Testis (tissue), 3 donors: ENCODE data around the gene TUBGCP5. TPM values are rescaled to one million over a fixed set of nuclear protein-coding genes. Genes with fewer than 3 reads are reported as not detected.

Source experiments
- DNase-seq: peaks from one replicate; pipeline ENCODE4 v3.0.0-alpha.2; 2019
- H3K27ac ChIP-seq, 2 donors: fragments of 200-600 bp; sonication (generic); one replicate each; pipeline ENCODE4 v1.5.1; 2019
- H3K27me3 ChIP-seq: fragments of 200-600 bp; sonication (generic); one replicate; pipeline ENCODE4 v1.5.1; 2019
- H3K36me3 ChIP-seq: fragments of 200-600 bp; sonication (generic); one replicate; pipeline ENCODE4 v1.5.1; 2017; ENCODE audit warnings: low read depth; ENCODE audit errors: missing control alignments
- H3K4me1 ChIP-seq: fragments of 200-600 bp; sonication (generic); one replicate; pipeline ENCODE4 v1.5.1; 2019
- H3K4me3 ChIP-seq, 2 donors: fragments of 200-600 bp; sonication (generic); one replicate each; pipeline ENCODE4 v1.5.1; 2017 to 2019
- H3K9me3 ChIP-seq: fragments of 200-600 bp; sonication (generic); one replicate; pipeline ENCODE4 v1.5.1; 2017
- CTCF ChIP-seq, 3 experiments: fragments of 450-650 bp in 2 of 3; fragments of 200-600 bp in 1 of 3; sonication (generic) in 1 of 3; IDR thresholded peaks; one replicate each; pipeline ENCODE4 v1.5.1; 2016 to 2019; ENCODE audit warnings: antibody characterized with exemption in 3 of 3, mild to moderate bottlenecking in 2 of 3, moderate library complexity in 1 of 3
- POLR2A ChIP-seq: fragments of 450-650 bp; IDR thresholded peaks from one replicate; pipeline ENCODE4 v1.6.1; 2017; ENCODE audit warnings: antibody characterized with exemption, mild to moderate bottlenecking, moderate library complexity
- WGBS, 2 donors: methylation state at CpG; one replicate each; pipeline ENCODE4 v1.1.5; 2018; 5-methylcytosine and 5-hydroxymethylcytosine counted together
- intact Hi-C: fragments of 100-400 bp; cut with DNase I; formaldehyde crosslinking; loops from one replicate; pipeline ENCODE4 v1.15.1; 2023; ENCODE audit warnings: low total_unique reads
- polyA plus RNA-seq: library from polyadenylated mRNA; stranded (reverse); fragments of 350-450 nt; fragmentation: Illumina TruSeq; extraction: RNeasy Lipid Tissue Mini Kit (QIAGEN cat#74804); gene quantifications from one replicate; pipeline ENCODE4 v1.2.3, GENCODE V29; 2014; ENCODE audit warnings: low read depth, low replicate concordance; ENCODE audit not compliant: insufficient read depth
- total RNA-seq, 2 donors: library from RNA; depleted of rRNA; stranded (reverse); fragments of >200 nt; gene quantifications; one replicate each; pipeline ENCODE4 v1.2.3, GENCODE V29; 2016

TUBGCP5 gene
- total and polyA plus RNA-seq, 3 donors from 2014 or later: 28.6 to 55.1 (median 45.8) TPM

GRCh38 chr15:22974745-22975144 lies 64.6 kb downstream of the TUBGCP5 start:
- peaks cover 3% of the 10 kb centered on the region for H3K4me1 ChIP-seq
- intact Hi-C loops: no loop called here
- no peak overlapping the region for H3K27ac ChIP-seq
- 84 to 86% methylated on average over 4 of the region's 4 CpGs for WGBS, 2 donors
- H3K4me3 ChIP-seq: no peak overlapping the region
- no peaks in the 10 kb centered on the region for H3K9me3 ChIP-seq
- DNase-seq: no peak
- TF ChIP-seq POLR2A (no peak), CTCF (IDR thresholded peaks at IDR 0.05) (no peak)
- no peaks in the 10 kb centered on the region for H3K27me3 ChIP-seq
- H3K36me3 ChIP-seq: no peaks in the 10 kb centered on the region

GRCh38 chr15:22973987-22974386 lies 65.4 kb downstream of the TUBGCP5 start:
- no peak for TF ChIP-seq CTCF (IDR thresholded peaks at IDR 0.05)
- no peak for TF ChIP-seq POLR2A
- Histone ChIP-seq H3K36me3 (no peaks in the 10 kb centered on the region), H3K27ac (no peak overlapping the region), H3K9me3 (no peaks in the 10 kb centered on the region), H3K4me1 (peaks cover 3% of the 10 kb centered on the region), H3K4me3 (no peak overlapping the region), H3K27me3 (no peaks in the 10 kb centered on the region)
- DNase-seq: no peak
- intact Hi-C loops: no loop called here
- WGBS, 2 donors: 85% methylated on average over 4 of the region's 4 CpGs

GRCh38 chr15:22973286-22973685 lies 66.1 kb downstream of the TUBGCP5 start:
- no peak overlapping the region for H3K4me3 ChIP-seq
- 75 to 76% methylated on average over 5 of the region's 5 CpGs for WGBS, 2 donors
- DNase-seq: no peak
- H3K9me3 ChIP-seq: no peaks in the 10 kb centered on the region
- no peaks in the 10 kb centered on the region for H3K36me3 ChIP-seq
- H3K27me3 ChIP-seq: no peaks in the 10 kb centered on the region
- H3K27ac ChIP-seq: no peak overlapping the region
- no peak for TF ChIP-seq CTCF (IDR thresholded peaks at IDR 0.05)
- no peak for TF ChIP-seq POLR2A
- intact Hi-C loops: no loop called here
- H3K4me1 ChIP-seq: no peaks in the 10 kb centered on the region

- H3K27me3 ChIP-seq: no peaks in the 10 kb centered on the region
- intact Hi-C loops: no loop called here
Measured at GRCh38 chr15:22969489-22969888, 69.9 kb downstream of the TUBGCP5 start.

More at GRCh38 chr15:22969489-22969888, 69.9 kb downstream of the TUBGCP5 start:
- peaks cover 3% of the 10 kb centered on the region for H3K4me1 ChIP-seq
- no peaks in the 10 kb centered on the region for H3K9me3 ChIP-seq
- TF ChIP-seq POLR2A (no peak), CTCF (IDR thresholded peaks at IDR 0.05) (no peak)
- no peak overlapping the region for H3K4me3 ChIP-seq
- H3K27ac ChIP-seq: no peak overlapping the region
- no peak for DNase-seq
- H3K36me3 ChIP-seq: no peaks in the 10 kb centered on the region
- WGBS, 2 donors: 97% methylated on average over 3 of the region's 3 CpGs
